ENCODE measurements around the gene EMC8.

GRCh38 chr16:85774811-85775210 lies 24.5 kb downstream of the EMC8 start:
- no peak for TF ChIP-seq CHD2 (IDR thresholded peaks at IDR 0.05; ENCODE audit: low read length, partially characterized antibody)
- TF ChIP-seq YY1 (IDR thresholded peaks at IDR 0.05; ENCODE audit: low read depth) = no peak
- no peak for TF ChIP-seq CTCF (IDR thresholded peaks at IDR 0.05)
